Bronchial epithelial cell (primary cell): ENCODE results near the gene MICAL3. TPM values are rescaled to one million over a fixed set of nuclear protein-coding genes. Genes with fewer than 3 reads are reported as not detected.
"Not testable (repeated sequence)": the region's sequence is repeated elsewhere in the genome, so short reads cannot be mapped to it uniquely, and the experiment has no call there.

Experiments used
- DNase-seq: peaks from one replicate; pipeline ENCODE4 v3.0.0-alpha.2; 2010; ENCODE audit warnings: low read depth
- FAIRE-seq: peaks from 2 replicates; lab custom pipeline; 2011; peaks lifted over from hg19 to GRCh38; lab: Jason Lieb, UNC
- H3K27me3 ChIP-seq: 2 replicates; pipeline ENCODE4 v1.5.1; 2011; ENCODE audit warnings: low read length; ENCODE audit not compliant: control insufficient read depth, insufficient read depth
- H3K36me3 ChIP-seq: 2 replicates; pipeline ENCODE4 v1.5.1; 2011; ENCODE audit warnings: low read length; ENCODE audit not compliant: control insufficient read depth, insufficient read depth
- H3K4me3 ChIP-seq: 2 replicates; pipeline ENCODE4 v1.5.1; 2011; ENCODE audit warnings: mild to moderate bottlenecking, low read depth, low read length, control low read depth
- CTCF ChIP-seq: IDR thresholded peaks from 2 replicates; pipeline ENCODE4 v1.5.1; 2011; ENCODE audit warnings: mild to moderate bottlenecking, moderate library complexity, low read length, control low read depth, inconsistent platforms; ENCODE audit not compliant: insufficient read depth, severe bottlenecking
- total RNA-seq: library from RNA; depleted of rRNA; stranded (reverse); fragments of >200 nt; gene quantifications from 2 replicates; pipeline ENCODE4 v1.2.1, GENCODE V29; 2014

Gene MICAL3
- total RNA-seq, 1 donor from 2014 or later = 13.4 TPM

GRCh38 chr22:17769716-17770082 lies 254.7 kb downstream of the MICAL3 start:
- no peak for DNase-seq
- no peak for FAIRE-seq
- Histone ChIP-seq H3K36me3 (peaks cover 1% of the 10 kb centered on the region), H3K4me3 (no peak overlapping the region), H3K27me3 (no peaks in the 10 kb centered on the region)
- no peak for TF ChIP-seq CTCF

GRCh38 chr22:17769013-17769715 lies 255.2 kb downstream of the MICAL3 start:
- no peak for TF ChIP-seq CTCF
- FAIRE-seq (no peak), DNase-seq (no peak)
- no peak overlapping the region for H3K4me3 ChIP-seq
- no peaks in the 10 kb centered on the region for H3K27me3 ChIP-seq
- peaks cover 1% of the 10 kb centered on the region for H3K36me3 ChIP-seq

GRCh38 chr22:17767233-17768065 lies 256.9 kb downstream of the MICAL3 start:
- no peak for FAIRE-seq
- Histone ChIP-seq H3K4me3 (no peak overlapping the region), H3K27me3 (no peaks in the 10 kb centered on the region), H3K36me3 (peaks cover 1% of the 10 kb centered on the region)
- no peak for TF ChIP-seq CTCF
- no peak for DNase-seq

GRCh38 chr22:17764852-17765251 lies 259.5 kb downstream of the MICAL3 start:
- H3K4me3 ChIP-seq, H3K27me3 ChIP-seq, FAIRE-seq, H3K36me3 ChIP-seq, DNase-seq: not testable (repeated sequence)

GRCh38 chr22:17764036-17764435 lies 260.3 kb downstream of the MICAL3 start:
- Histone ChIP-seq H3K27me3 (no peaks in the 10 kb centered on the region), H3K36me3 (no peaks in the 10 kb centered on the region), H3K4me3 (no peak overlapping the region)
- TF ChIP-seq CTCF = no peak
- no peak for DNase-seq
- no peak for FAIRE-seq

GRCh38 chr22:17763442-17763841 lies 260.9 kb downstream of the MICAL3 start:
- DNase-seq, H3K36me3 ChIP-seq, FAIRE-seq, H3K27me3 ChIP-seq, H3K4me3 ChIP-seq: not testable (repeated sequence)
